GM12801 (cell line): Measurements from ENCODE around the gene KCTD16.

ENCODE experiments used
- TF ChIP-seq, protein P1 (sequence below): IDR thresholded peaks from one replicate; pipeline ENCODE4 v1.5.1; 2011; ENCODE audit warnings: control low read depth; ENCODE audit not compliant: insufficient read length; ENCODE audit errors: extremely low read depth

Gene KCTD16

DNA sequence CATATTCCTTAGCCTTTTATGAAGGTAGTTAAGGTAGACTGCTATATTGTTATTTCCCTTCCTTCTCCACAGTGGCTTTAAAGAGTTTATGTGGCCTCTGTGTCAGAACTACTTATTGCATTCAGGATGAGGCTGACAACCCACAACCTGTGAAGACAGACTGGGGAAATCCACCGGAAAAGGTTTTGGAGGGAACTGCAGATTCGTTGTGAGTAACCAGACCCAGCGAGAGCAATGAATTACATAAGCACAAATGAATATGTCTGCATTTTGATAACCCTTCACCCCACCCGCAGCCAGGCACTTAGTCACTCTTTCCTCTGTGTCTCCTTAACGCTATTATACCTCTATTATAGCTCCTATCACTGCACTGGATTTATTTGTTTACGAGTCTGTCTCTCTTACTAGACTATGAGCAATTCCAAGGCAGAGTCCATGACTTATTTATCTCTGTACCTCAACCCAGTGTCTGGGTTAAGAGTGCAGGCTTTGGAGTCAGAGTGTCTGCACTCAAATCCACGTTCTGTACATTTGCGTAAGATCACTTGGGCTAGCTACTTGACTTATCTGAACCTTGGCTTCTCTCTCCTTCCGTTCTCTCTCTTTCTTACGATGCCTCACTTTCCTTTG, 19.2 kb downstream of the KCTD16 start:
- TF ChIP-seq, protein P1, sequence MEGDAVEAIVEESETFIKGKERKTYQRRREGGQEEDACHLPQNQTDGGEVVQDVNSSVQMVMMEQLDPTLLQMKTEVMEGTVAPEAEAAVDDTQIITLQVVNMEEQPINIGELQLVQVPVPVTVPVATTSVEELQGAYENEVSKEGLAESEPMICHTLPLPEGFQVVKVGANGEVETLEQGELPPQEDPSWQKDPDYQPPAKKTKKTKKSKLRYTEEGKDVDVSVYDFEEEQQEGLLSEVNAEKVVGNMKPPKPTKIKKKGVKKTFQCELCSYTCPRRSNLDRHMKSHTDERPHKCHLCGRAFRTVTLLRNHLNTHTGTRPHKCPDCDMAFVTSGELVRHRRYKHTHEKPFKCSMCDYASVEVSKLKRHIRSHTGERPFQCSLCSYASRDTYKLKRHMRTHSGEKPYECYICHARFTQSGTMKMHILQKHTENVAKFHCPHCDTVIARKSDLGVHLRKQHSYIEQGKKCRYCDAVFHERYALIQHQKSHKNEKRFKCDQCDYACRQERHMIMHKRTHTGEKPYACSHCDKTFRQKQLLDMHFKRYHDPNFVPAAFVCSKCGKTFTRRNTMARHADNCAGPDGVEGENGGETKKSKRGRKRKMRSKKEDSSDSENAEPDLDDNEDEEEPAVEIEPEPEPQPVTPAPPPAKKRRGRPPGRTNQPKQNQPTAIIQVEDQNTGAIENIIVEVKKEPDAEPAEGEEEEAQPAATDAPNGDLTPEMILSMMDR: no peak

DNA sequence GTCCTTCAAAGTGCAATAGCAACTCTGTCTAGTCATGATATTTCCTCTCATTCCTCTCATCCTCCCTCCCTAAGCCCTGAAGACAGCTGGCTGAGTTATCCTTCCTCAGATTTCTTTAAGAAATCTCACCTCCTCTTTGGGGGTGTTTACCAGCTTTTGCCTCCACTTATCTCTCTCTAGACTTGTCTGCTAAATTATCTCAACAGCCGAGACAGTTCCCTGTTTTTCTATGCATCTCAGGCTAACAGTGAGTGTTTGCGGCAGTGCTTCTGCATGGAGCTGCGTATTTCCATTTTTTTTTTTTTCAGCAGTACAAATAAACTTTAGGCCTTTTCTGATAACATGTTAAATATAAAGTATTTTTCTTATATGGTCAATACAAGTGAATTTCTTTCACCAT, 20.9 kb downstream of the KCTD16 start:
- TF ChIP-seq, protein P1: no peak

DNA sequence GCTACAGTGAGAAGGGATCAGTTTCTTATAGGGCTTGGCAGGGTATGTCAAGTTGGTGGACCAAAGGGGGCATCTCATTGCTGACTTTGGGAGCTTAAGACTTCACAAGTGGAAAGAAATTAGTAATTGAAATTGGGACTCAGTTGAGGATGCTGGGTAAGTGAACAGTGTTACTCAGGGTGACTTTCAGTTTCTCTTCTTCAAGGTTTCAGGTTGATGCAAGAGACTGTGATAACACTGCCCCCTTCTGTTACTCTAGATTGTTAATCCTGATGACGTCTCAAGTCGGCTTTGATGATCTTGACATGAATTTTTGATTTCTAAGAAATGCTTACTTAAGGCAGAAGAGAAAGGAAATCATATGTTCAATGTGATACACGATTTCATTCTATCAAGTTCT, 21.3 kb downstream of the KCTD16 start:
- TF ChIP-seq, protein P1: no peak

DNA sequence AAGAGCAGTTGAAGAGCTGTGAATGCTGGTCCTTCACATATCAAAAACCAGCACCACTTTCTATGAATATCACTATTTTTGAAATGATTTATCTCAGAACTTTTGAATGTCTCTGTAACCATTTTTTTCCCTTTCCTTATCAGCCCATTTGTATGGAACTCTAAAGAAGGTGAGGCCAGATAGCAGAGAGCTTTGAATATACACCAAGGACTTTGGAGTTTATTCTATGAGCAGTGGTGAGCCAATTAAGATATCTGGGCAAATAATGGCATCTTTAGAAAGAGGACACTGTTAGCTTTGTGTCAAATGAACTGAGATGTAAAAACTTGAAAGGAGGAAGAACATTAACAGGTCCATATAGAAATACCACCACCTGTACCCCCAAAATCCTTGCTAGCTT, 22.0 kb downstream of the KCTD16 start:
- TF ChIP-seq, protein P1: no peak

DNA sequence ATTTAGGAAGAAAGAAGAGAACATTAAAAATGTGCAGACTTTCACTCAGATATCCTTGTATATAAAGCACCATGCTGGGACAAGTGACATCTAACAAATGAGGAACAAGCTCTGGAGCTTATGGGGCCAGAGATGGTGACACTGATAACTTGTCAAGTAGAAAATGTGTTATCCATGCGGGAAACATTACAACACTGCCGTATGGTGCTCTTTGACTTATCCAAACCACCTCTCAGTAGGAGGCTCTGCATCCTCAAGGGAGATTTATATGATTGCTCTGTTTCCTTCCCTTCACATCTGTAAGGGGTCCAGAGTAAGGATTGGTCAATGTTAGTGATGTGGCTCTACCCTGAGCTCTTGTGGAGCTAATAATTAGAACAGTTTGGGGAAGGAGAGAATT, 23.5 kb downstream of the KCTD16 start:
- TF ChIP-seq, protein P1: no peak

DNA sequence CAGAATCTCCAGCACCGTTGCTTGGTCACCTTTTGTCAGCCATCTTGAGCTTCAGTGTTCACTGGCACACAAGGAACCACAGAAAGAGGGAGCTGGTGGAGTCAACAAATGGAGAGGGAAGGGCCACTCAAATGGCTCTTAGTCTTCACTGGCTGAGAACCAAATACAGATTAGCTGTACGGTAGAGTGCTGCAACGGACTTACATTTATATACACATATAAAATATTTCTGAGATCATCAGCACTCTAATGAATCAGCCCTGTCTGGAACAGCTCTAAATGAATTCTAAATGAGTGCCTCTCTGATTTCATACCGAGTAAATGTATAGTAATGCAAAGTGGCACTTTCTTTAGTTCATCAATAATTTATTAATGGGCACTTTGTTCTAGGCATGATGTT, 24.8 kb downstream of the KCTD16 start:
- TF ChIP-seq, protein P1: no peak

DNA sequence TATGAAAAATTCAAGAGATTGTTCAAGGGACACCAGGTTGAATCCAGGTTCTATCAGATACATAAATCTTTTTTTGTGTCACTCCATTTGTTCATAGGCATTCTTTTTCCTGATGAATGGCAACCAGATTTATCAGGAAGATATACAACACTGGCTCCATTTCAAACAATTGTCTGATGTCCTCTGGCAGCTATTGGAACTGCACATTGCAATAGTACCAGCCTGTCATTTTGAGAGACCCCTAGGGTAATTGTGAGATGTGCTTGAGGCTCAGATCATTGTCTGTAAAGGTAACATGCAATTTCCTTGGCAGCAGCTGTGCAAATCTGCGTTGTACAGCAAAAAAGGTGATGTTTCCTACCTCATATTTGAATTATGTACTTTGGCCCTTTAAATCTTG, 25.9 kb downstream of the KCTD16 start:
- TF ChIP-seq, protein P1: no peak
